Activated CD8-positive, alpha-beta T cell treated with anti-CD3 and anti-CD28 coated beads, Interleukin-2, amount 10 ng/mL, durations not matched to agents 7 days and 5 days (primary cell): ENCODE measurements around the gene ZNF8. TPM values are rescaled to one million over a fixed set of nuclear protein-coding genes. Genes with fewer than 3 reads are reported as not detected.

Experiments used
- microRNA-seq: library from miRNA; unstranded; fragments of <30 nt; microRNA quantifications from one replicate; pipeline ENCODE4 v1.2.0, GENCODE V29; 2022
- total RNA-seq, 2 experiments: library from RNA; stranded (reverse); gene quantifications; one replicate each; pipeline ENCODE4 v1.2.3, GENCODE V29; 2021

ZNF8 gene
- total RNA-seq, 2 experiments from 2014 or later = 4.7 TPM

Small RNAs within 50 kb of the gene (microRNA-seq; reads per million reads assigned to microRNA genes)
- not detected for gene MIR6806

Other genes with a start within 250 kb of the ZNF8 start
- not detected for gene ZSCAN1, start 244.9 kb upstream of the ZNF8 start, total RNA-seq
- 1 to 10 TPM; 1.2 to 1.3 TPM for gene ZNF135, start 219.7 kb upstream of the ZNF8 start, total RNA-seq
- gene ZSCAN18, start 180.7 kb upstream of the ZNF8 start, total RNA-seq = 10 to 100 TPM; 18.8 to 19.1 TPM
- 1 to 10 TPM; 5.6 to 5.7 TPM for gene ZNF329, start 128.2 kb upstream of the ZNF8 start, total RNA-seq
- 10 to 100 TPM; 31.9 to 32.8 TPM for gene ZNF274, start 95.9 kb upstream of the ZNF8 start, total RNA-seq
- 10 to 100 TPM; 48.1 to 56.2 TPM for gene ZNF544, start 50.0 kb upstream of the ZNF8 start, total RNA-seq
- 10 to 100 TPM; 60.7 to 61.9 TPM for gene ERVK3-1, start 26.4 kb downstream of the ZNF8 start, total RNA-seq
- gene ZSCAN22, start 48.0 kb downstream of the ZNF8 start, total RNA-seq = 1 to 10 TPM; 4.8 to 5.2 TPM
- 10 to 100 TPM; 14.9 to 17.5 TPM for gene A1BG, start 74.5 kb downstream of the ZNF8 start, total RNA-seq
- gene ZNF497, start 83.8 kb downstream of the ZNF8 start, total RNA-seq = 1 to 10 TPM; 1.5 to 1.7 TPM
- 1 to 10 TPM; 1.3 to 1.5 TPM for gene ZNF837, start 102.1 kb downstream of the ZNF8 start, total RNA-seq
- 1,000 to 10,000 TPM; 1,111 to 1,173 TPM for gene RPS5, start 108.3 kb downstream of the ZNF8 start, total RNA-seq
- under 1 TPM; 0.84 to 0.99 TPM for gene RNF225, start 116.7 kb downstream of the ZNF8 start, total RNA-seq
- gene ZNF584, start 129.7 kb downstream of the ZNF8 start, total RNA-seq = 10 to 100 TPM in 1 of 2 experiments, 1 to 10 TPM in 1; 9.4 to 11.5 TPM
- gene ZNF132, start 161.2 kb downstream of the ZNF8 start, total RNA-seq = 1 to 10 TPM; 5.1 to 6.0 TPM
- 10 to 100 TPM; 10.6 to 12.5 TPM for gene ZNF324B, start 172.7 kb downstream of the ZNF8 start, total RNA-seq
- gene ZNF324, start 188.1 kb downstream of the ZNF8 start, total RNA-seq = 10 to 100 TPM; 13.8 to 15.8 TPM
- 1 to 10 TPM; 6.9 to 7.8 TPM for gene ZNF446, start 197.4 kb downstream of the ZNF8 start, total RNA-seq
- 10 to 100 TPM; 12.2 to 14.4 TPM for gene SLC27A5, start 233.0 kb downstream of the ZNF8 start, total RNA-seq
- gene ZBTB45, start 240.9 kb downstream of the ZNF8 start, total RNA-seq = 10 to 100 TPM; 13.9 to 16.7 TPM